Body of pancreas (tissue), 4 donors: ENCODE measurements around the gene BRIP1.

ENCODE experiments used
- CTCF ChIP-seq, 7 experiments: fragments of 450-650 bp in 4 of 7; fragments of 200-600 bp in 3 of 7; sonication (generic) in 3 of 7; IDR thresholded peaks; one replicate each; pipeline ENCODE4 v1.5.1; 2016 to 2019; ENCODE audit warnings: antibody characterized with exemption in 7 of 7
- POLR2A ChIP-seq, 3 donors: fragments of 450-650 bp; IDR thresholded peaks; one replicate each; pipeline ENCODE4 v1.6.1; 2016; ENCODE audit warnings: antibody characterized with exemption in 3 of 3, mild to moderate bottlenecking in 2 of 3

- no peak for TF ChIP-seq CTCF (IDR thresholded peaks at IDR 0.05)
- no peak for TF ChIP-seq POLR2A (IDR thresholded peaks at IDR 0.05)
These were observed 93.3 kb downstream of the BRIP1 start for GRCh38 chr17:61770043-61770442.
